Keratinocyte (primary cell): ENCODE results near the gene TMTC2. TPM values are rescaled to one million over a fixed set of nuclear protein-coding genes. Genes with fewer than 3 reads are reported as not detected.
A peak's percentile ranks its signal among the peaks of the same experiment; 100 is the strongest.

ENCODE experiments used
- DNase-seq: peaks from one replicate; pipeline ENCODE4 v3.0.0-alpha.2; 2011; ENCODE audit warnings: low read depth, missing footprints, low spot score
- FAIRE-seq: peaks from 2 replicates; lab custom pipeline; 2011; peaks lifted over from hg19 to GRCh38; lab: Jason Lieb, UNC
- H2AFZ ChIP-seq: 2 replicates; pipeline ENCODE4 v1.6.0; 2012; ENCODE audit warnings: low read length, control low read depth, inconsistent platforms; ENCODE audit not compliant: control insufficient read depth
- H3K27ac ChIP-seq: 2 replicates; pipeline ENCODE4 v1.5.1; 2011; ENCODE audit warnings: low read length; ENCODE audit not compliant: control insufficient read depth, insufficient read depth
- H3K27me3 ChIP-seq: 3 replicates; pipeline ENCODE4 v1.6.0; 2011; ENCODE audit warnings: low read length; ENCODE audit not compliant: control insufficient read depth, insufficient read depth; ENCODE audit errors: extremely low read depth
- H3K36me3 ChIP-seq, 2 experiments: 2 replicates in 1 of 2; 3 replicates in 1 of 2; pipeline ENCODE4 v1.5.1; 2011; ENCODE audit warnings: low read length in 2 of 2, mild to moderate bottlenecking in 1 of 2; ENCODE audit not compliant: control insufficient read depth in 2 of 2, insufficient read depth in 2 of 2; ENCODE audit errors: extremely low read depth in 1 of 2
- H3K4me1 ChIP-seq: 3 replicates; pipeline ENCODE4 v1.5.1; 2011; ENCODE audit warnings: low read length; ENCODE audit not compliant: control insufficient read depth, insufficient read depth; ENCODE audit errors: extremely low read depth
- H3K4me2 ChIP-seq: 3 replicates; pipeline ENCODE4 v1.6.0; 2011; ENCODE audit warnings: low read depth, low read length; ENCODE audit not compliant: control insufficient read depth, insufficient read depth; ENCODE audit errors: extremely low read depth
- H3K4me3 ChIP-seq, 3 experiments: fragments of 200-600 bp in 1 of 3; sonication (generic) in 1 of 3; 2 replicates in 2 of 3; 3 replicates in 1 of 3; pipeline ENCODE4 v1.5.1; 2011 to 2016; ENCODE audit warnings: low read length in 3 of 3, mild to moderate bottlenecking in 3 of 3, control low read depth in 2 of 3, inconsistent platforms in 1 of 3, low read depth in 1 of 3, mixed read lengths in 1 of 3, mixed run types in 1 of 3, moderate library complexity in 1 of 3; ENCODE audit not compliant: control insufficient read depth in 2 of 3, insufficient read depth in 2 of 3; ENCODE audit errors: extremely low read depth in 1 of 3
- H3K79me2 ChIP-seq: 2 replicates; pipeline ENCODE4 v1.6.0; 2012; ENCODE audit warnings: low read length; ENCODE audit not compliant: control insufficient read depth, insufficient read depth
- H3K9ac ChIP-seq: 3 replicates; pipeline ENCODE4 v1.6.0; 2011; ENCODE audit warnings: low read length; ENCODE audit not compliant: control insufficient read depth, insufficient read depth; ENCODE audit errors: extremely low read depth
- H3K9me1 ChIP-seq: 3 replicates; pipeline ENCODE4 v1.6.0; 2011; ENCODE audit warnings: low read length; ENCODE audit not compliant: control insufficient read depth, insufficient read depth; ENCODE audit errors: extremely low read depth
- H3K9me3 ChIP-seq: 2 replicates; pipeline ENCODE4 v1.5.1; 2012; ENCODE audit warnings: low read depth, low read length; ENCODE audit not compliant: control insufficient read depth
- H4K20me1 ChIP-seq: 3 replicates; pipeline ENCODE4 v1.6.0; 2011; ENCODE audit warnings: low read length; ENCODE audit not compliant: control insufficient read depth, insufficient read depth; ENCODE audit errors: extremely low read depth
- EZH2 ChIP-seq: IDR thresholded peaks from one replicate; pipeline ENCODE4 v1.6.1; 2012; ENCODE audit warnings: inconsistent platforms, mild to moderate bottlenecking, low read length, moderate library complexity
- dilution Hi-C: fragments of 300-500 bp; cut with MboI; formaldehyde crosslinking; loops from one replicate; pipeline ENCODE4 v1.7.0; 2020; ENCODE audit warnings: low sequenced_read_pairs; ENCODE audit not compliant: extremely low pct_ligation_motif_present
- polyA plus RNA-seq, 5 experiments: library from polyadenylated mRNA; depleted of rRNA in 3 of 5; stranded (reverse) in 3 of 5; stranded (forward) in 1 of 5; unstranded in 1 of 5; fragments of >200 nt; gene quantifications; 1 replicate in 1 of 5; 2 replicates in 3 of 5; 3 replicates in 1 of 5; pipeline versions ENCODE4 v1.2.1 to v1.2.3, GENCODE V29; 2011 to 2012; ENCODE audit warnings: missing spikeins in 2 of 5, low read depth in 1 of 5, low replicate concordance in 1 of 5
- TF ChIP-seq, protein P1 (sequence below), 3 experiments: IDR thresholded peaks in 1 of 3; conservative IDR thresholded peaks in 1 of 3; optimal IDR thresholded peaks in 1 of 3; 2 replicates in 2 of 3; 3 replicates in 1 of 3; pipeline versions ENCODE3 to v1.5.1; 2011; ENCODE audit warnings: low read length in 3 of 3, mild to moderate bottlenecking in 3 of 3, moderate library complexity in 2 of 3, control low read depth in 1 of 3, inconsistent platforms in 1 of 3; ENCODE audit not compliant: insufficient read depth in 2 of 3; ENCODE audit errors: extremely low read depth in 1 of 3

Gene TMTC2
- polyA plus RNA-seq, 1 donor (not counting 4 experiments of a cell fraction or from before 2014, with no cell fraction given): 3.8 TPM

DNA sequence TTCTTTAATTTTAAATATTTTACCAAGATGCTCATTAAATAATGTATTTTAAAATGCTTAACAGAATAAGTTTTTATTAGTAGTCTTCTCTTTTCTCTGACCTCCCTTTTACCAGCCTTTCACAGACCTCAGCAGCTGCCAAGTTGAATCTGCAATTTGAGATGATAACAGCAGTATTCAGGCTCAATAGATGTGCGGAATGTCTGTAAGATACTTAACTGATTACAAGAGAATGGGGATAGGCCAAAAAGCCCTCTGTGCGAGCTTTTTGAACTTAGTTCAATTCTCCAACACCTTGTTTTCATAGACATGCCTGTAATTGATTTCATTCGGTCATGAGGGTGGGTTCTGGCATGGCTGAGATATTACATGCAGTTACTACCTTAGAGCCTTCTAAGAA is 277.2 kb downstream of the TMTC2 start:
- H3K36me3 ChIP-seq: no peaks in the 10 kb centered on the region
- no peaks in the 10 kb centered on the region for H3K79me2 ChIP-seq
- H3K27me3 ChIP-seq: no peaks in the 10 kb centered on the region
- H3K9me3 ChIP-seq: no peaks in the 10 kb centered on the region
- H4K20me1 ChIP-seq: no peaks in the 10 kb centered on the region
- no peak overlapping the region for H3K4me2 ChIP-seq
- dilution Hi-C loops: no loop called here
- no peak overlapping the region for H2AFZ ChIP-seq
- H3K27ac ChIP-seq: no peak overlapping the region
- no peak overlapping the region for H3K9ac ChIP-seq
- FAIRE-seq (no peak), DNase-seq (no peak)
- no peak overlapping the region for H3K4me3 ChIP-seq
- TF ChIP-seq EZH2: no peak
- TF ChIP-seq, protein P1, sequence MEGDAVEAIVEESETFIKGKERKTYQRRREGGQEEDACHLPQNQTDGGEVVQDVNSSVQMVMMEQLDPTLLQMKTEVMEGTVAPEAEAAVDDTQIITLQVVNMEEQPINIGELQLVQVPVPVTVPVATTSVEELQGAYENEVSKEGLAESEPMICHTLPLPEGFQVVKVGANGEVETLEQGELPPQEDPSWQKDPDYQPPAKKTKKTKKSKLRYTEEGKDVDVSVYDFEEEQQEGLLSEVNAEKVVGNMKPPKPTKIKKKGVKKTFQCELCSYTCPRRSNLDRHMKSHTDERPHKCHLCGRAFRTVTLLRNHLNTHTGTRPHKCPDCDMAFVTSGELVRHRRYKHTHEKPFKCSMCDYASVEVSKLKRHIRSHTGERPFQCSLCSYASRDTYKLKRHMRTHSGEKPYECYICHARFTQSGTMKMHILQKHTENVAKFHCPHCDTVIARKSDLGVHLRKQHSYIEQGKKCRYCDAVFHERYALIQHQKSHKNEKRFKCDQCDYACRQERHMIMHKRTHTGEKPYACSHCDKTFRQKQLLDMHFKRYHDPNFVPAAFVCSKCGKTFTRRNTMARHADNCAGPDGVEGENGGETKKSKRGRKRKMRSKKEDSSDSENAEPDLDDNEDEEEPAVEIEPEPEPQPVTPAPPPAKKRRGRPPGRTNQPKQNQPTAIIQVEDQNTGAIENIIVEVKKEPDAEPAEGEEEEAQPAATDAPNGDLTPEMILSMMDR (optimal IDR thresholded peaks at IDR 0.05 in 1 of 3, IDR thresholded peaks at IDR 0.05 in 1 of 3, conservative IDR thresholded peaks at IDR 0.05 in 1 of 3; ENCODE audit: extremely low read depth in 1 of 3, insufficient read depth in 2 of 3, low read length in 3 of 3): no peak
- H3K9me1 ChIP-seq: no peaks in the 10 kb centered on the region
- H3K4me1 ChIP-seq: peaks cover 9% of the 10 kb centered on the region

DNA sequence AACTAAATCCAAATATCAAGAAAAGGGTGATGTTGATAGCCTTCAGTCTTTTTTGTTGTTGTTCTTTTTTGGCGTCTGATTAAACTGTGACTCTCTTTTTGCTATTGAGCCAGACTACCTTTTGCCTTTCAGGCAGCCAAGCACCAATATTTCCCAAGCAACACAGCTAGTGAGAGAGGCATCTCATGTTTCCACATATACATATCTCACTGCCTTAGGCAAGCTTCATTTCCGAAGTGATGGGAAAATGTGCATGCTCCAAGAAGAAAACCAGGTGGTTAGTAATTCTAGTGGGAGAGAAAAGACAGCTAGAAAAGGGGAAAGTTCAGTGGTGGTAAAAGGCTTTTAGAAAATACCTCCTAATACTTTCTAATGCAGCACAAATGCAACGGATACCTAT is 277.7 kb downstream of the TMTC2 start:
- no peaks in the 10 kb centered on the region for H3K36me3 ChIP-seq
- no peak overlapping the region for H3K4me2 ChIP-seq
- H4K20me1 ChIP-seq: no peaks in the 10 kb centered on the region
- H3K9ac ChIP-seq: no peak overlapping the region
- DNase-seq (no peak), FAIRE-seq (no peak)
- no peaks in the 10 kb centered on the region for H3K9me1 ChIP-seq
- H3K27me3 ChIP-seq: no peaks in the 10 kb centered on the region
- no peaks in the 10 kb centered on the region for H3K79me2 ChIP-seq
- H3K27ac ChIP-seq: no peak overlapping the region
- H3K4me1 ChIP-seq: peaks cover 5% of the 10 kb centered on the region
- dilution Hi-C loops: no loop called here
- H3K9me3 ChIP-seq: no peaks in the 10 kb centered on the region
- no peak for TF ChIP-seq EZH2
- TF ChIP-seq, protein P1 (optimal IDR thresholded peaks at IDR 0.05 in 1 of 3, IDR thresholded peaks at IDR 0.05 in 1 of 3, conservative IDR thresholded peaks at IDR 0.05 in 1 of 3; ENCODE audit: extremely low read depth in 1 of 3, insufficient read depth in 2 of 3, low read length in 3 of 3): no peak
- H2AFZ ChIP-seq: peak overlapping the region; percentile 23
- H3K4me3 ChIP-seq: no peak overlapping the region
